Stomach (tissue), 9 donors: ENCODE data around the gene BMPR1B. TPM values are rescaled to one million over a fixed set of nuclear protein-coding genes. Genes with fewer than 3 reads are reported as not detected.

Source experiments
- DNase-seq, 2 donors: peaks; one replicate each; pipeline versions ENCODE4 v3.0.0 to v3.0.0-alpha.2; 2013 to 2019
- H3K27ac ChIP-seq, 5 donors: fragments of 200-600 bp in 4 of 5; sonication (generic) in 4 of 5; one replicate each; pipeline ENCODE4 v1.5.1; 2013 to 2019; ENCODE audit warnings: mild to moderate bottlenecking in 1 of 5, moderate library complexity in 1 of 5
- H3K27me3 ChIP-seq, 3 donors: fragments of 200-600 bp; sonication (generic); one replicate each; pipeline ENCODE4 v1.5.1; 2017 to 2019; ENCODE audit warnings: mixed run types in 1 of 3
- H3K36me3 ChIP-seq, 4 donors: fragments of 200-600 bp; sonication (generic); 1 replicate in 3 of 4; 2 replicates in 1 of 4; pipeline ENCODE4 v1.5.1; 2016 to 2019
- H3K4me1 ChIP-seq, 4 donors: fragments of 200-600 bp; sonication (generic); one replicate each; pipeline ENCODE4 v1.5.1; 2016 to 2019
- H3K4me3 ChIP-seq, 4 donors: fragments of 200-600 bp; sonication (generic) in 3 of 4; one replicate each; pipeline ENCODE4 v1.5.1; 2016 to 2019; ENCODE audit warnings: mild to moderate bottlenecking in 1 of 4
- H3K9me3 ChIP-seq, 4 donors: fragments of 200-600 bp; sonication (generic); one replicate each; pipeline ENCODE4 v1.5.1; 2016 to 2019
- CTCF ChIP-seq, 7 experiments: fragments of 450-650 bp in 4 of 7; fragments of 200-600 bp in 3 of 7; sonication (generic) in 3 of 7; IDR thresholded peaks; one replicate each; pipeline ENCODE4 v1.5.1; 2016 to 2019; ENCODE audit warnings: antibody characterized with exemption in 7 of 7, control low read depth in 2 of 7, mild to moderate bottlenecking in 1 of 7
- EP300 ChIP-seq: sonication (generic); formaldehyde crosslinking; IDR thresholded peaks from one replicate; pipeline ENCODE4 v1.6.1; 2017; ENCODE audit warnings: antibody characterized with exemption
- POLR2A ChIP-seq, 4 donors: fragments of 450-650 bp; IDR thresholded peaks; one replicate each; pipeline ENCODE4 v1.6.1; 2016; ENCODE audit warnings: antibody characterized with exemption in 4 of 4, control low read depth in 2 of 4, mild to moderate bottlenecking in 1 of 4, moderate library complexity in 1 of 4
- POLR2AphosphoS5 ChIP-seq, 3 donors: sonication (generic); formaldehyde crosslinking; IDR thresholded peaks; one replicate each; pipeline ENCODE4 v1.6.1; 2016; ENCODE audit warnings: antibody characterized with exemption in 3 of 3
- WGBS, 5 donors: extraction: QIAGEN DNeasy Blood & Tissue Kit in 3 of 5; methylation state at CpG; one replicate each; pipeline versions ENCODE4 v1.1.5 to v1.1.7; 2013 to 2018; 5-methylcytosine and 5-hydroxymethylcytosine counted together
- intact Hi-C: fragments of 100-400 bp; cut with DNase I; formaldehyde crosslinking; loops from one replicate; pipeline ENCODE4 v1.15.1; 2023; ENCODE audit warnings: low total_unique reads
- polyA plus RNA-seq, 3 donors: library from polyadenylated mRNA; stranded (reverse); fragments of 200-250 nt; gene quantifications; one replicate each; pipeline ENCODE4 v1.2.3, GENCODE V29; 2013
- total RNA-seq, 5 donors: library from RNA; depleted of rRNA; stranded (reverse); fragments of >200 nt; gene quantifications; one replicate each; pipeline versions ENCODE4 v1.1.0 to v1.2.3, GENCODE V29; 2014 to 2016
- donor health status: healthy with polysubstance abuse.
- donor health status: Bipolar disorder and iron deficiency.
- donor health status: healthy.

The BMPR1B gene
- total and polyA plus RNA-seq, 8 donors = 0.37 to 29.8 (median 1.5) TPM; not detected in 1

- intact Hi-C loops = no loop called here
- DNase-seq = no peak
- TF ChIP-seq EP300 = no peak
- Histone ChIP-seq H3K9me3 (no peaks in the 10 kb centered on the region), H3K4me3 (no peak overlapping the region), H3K4me1 (peaks cover 0 to 10% (median 2%) of the 10 kb centered on the region in 4 donors), H3K27me3 (no peaks in the 10 kb centered on the region), H3K27ac (no peak overlapping the region), H3K36me3 (no peaks in the 10 kb centered on the region)
- WGBS, 5 donors = 44 to 73% (median 59%) methylated on average over 2 of the region's 2 CpGs
Observed at GRCh38 chr4:94806376-94806775, 48.6 kb downstream of the BMPR1B start.

DNA sequence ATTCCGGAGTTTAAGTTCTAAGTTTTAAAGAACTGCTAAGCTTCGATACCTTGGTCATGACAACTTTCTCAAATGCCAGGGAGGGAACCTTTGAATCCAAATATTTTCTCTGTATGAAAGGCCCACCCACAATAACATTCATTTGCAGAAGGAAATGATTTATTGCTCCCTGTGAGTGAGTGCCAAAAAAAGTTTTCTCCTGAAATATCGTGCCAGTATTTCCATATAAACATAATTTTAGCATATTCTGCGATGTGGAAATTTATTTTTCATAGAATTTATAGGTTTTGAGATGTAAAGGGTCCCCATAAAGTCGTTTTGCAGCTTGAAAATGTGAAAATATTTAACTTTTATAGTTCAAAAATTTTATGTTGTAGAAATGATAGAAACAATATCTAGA, 53.9 kb downstream of the BMPR1B start:
- 51 to 62% (median 55%) methylated on average over 5 of the region's 5 CpGs for WGBS, 5 donors
- H3K4me3 ChIP-seq = no peak overlapping the region
- TF ChIP-seq POLR2A (IDR thresholded peaks at IDR 0.05) (no peak), POLR2AphosphoS5 (IDR thresholded peaks at IDR 0.05) (no peak), EP300 (no peak), CTCF (IDR thresholded peaks at IDR 0.05) (no peak)
- H3K36me3 ChIP-seq = no peaks in the 10 kb centered on the region
- peaks cover 0 to 5% (median 0%) of the 10 kb centered on the region in 4 donors for H3K4me1 ChIP-seq
- DNase-seq = no peak
- H3K9me3 ChIP-seq = no peaks in the 10 kb centered on the region
- H3K27ac ChIP-seq = no peak overlapping the region
- intact Hi-C loops = no loop called here
- H3K27me3 ChIP-seq = no peaks in the 10 kb centered on the region

- Histone ChIP-seq H3K27ac (no peak overlapping the region), H3K27me3 (no peaks in the 10 kb centered on the region), H3K36me3 (no peaks in the 10 kb centered on the region), H3K9me3 (no peaks in the 10 kb centered on the region), H3K4me1 (peaks cover 0 to 4% (median 0%) of the 10 kb centered on the region in 4 donors), H3K4me3 (no peak overlapping the region)
- WGBS, 5 donors = 84 to 90% (median 87%) methylated on average over 6 of the region's 6 CpGs
- no peak for DNase-seq
- intact Hi-C loops = no loop called here
- TF ChIP-seq CTCF (IDR thresholded peaks at IDR 0.05) = no peak
- TF ChIP-seq POLR2AphosphoS5 (IDR thresholded peaks at IDR 0.05) = no peak
- no peak for TF ChIP-seq POLR2A (IDR thresholded peaks at IDR 0.05)
- TF ChIP-seq EP300 = no peak
Observed at GRCh38 chr4:94813221-94813620, 55.5 kb downstream of the BMPR1B start.

- H3K9me3 ChIP-seq = no peaks in the 10 kb centered on the region
- no peak overlapping the region for H3K4me3 ChIP-seq
- H3K4me1 ChIP-seq = peaks cover 0 to 8% (median 0%) of the 10 kb centered on the region in 4 donors
- intact Hi-C loops = no loop called here
- no peaks in the 10 kb centered on the region for H3K36me3 ChIP-seq
- H3K27ac ChIP-seq = no peak overlapping the region
- no peaks in the 10 kb centered on the region for H3K27me3 ChIP-seq
- no peak for DNase-seq
- TF ChIP-seq POLR2AphosphoS5 (IDR thresholded peaks at IDR 0.05) (no peak), POLR2A (IDR thresholded peaks at IDR 0.05) (no peak), CTCF (IDR thresholded peaks at IDR 0.05) (no peak), EP300 (no peak)
Observed at GRCh38 chr4:94814237-94814636, 56.5 kb downstream of the BMPR1B start.

DNA sequence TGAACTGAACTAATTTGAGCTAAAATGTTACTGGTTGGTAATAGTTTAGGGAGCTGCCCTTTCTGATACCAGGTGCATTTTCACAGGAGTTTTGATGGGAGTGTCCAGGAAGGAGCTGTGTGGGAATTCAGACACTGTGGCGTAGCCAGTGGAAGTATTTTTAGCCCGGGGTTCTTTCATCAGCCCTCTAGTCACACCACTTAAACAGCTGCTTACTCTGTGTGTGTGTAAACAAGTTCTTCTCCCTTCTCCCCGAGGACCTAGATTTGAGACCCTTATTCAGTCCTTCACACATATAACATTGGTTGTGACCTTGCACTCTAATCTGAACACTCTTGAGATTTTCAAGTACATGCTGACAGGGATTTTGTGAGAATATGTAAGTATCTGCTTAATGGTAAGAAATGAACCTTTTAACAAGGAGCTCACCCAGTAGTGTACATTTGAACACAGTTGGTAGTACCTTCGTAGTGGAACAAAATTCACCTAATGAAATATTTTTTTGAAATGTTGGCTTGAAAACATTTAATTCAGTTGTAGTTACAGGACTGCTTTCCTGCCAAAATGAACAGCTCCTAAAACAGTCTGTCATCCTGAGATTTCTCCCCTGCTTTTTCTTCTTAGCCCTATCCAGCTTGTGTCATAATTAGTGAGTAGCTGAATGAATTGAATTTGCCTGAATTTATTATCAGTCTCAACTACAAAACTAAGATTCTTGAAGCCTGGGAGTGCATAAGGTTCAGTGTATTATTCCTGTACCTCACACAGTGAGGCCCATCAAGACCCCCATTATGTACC, 61.8 kb downstream of the BMPR1B start:
- Histone ChIP-seq H3K9me3 (no peaks in the 10 kb centered on the region), H3K4me1 (peaks cover 0 to 16% (median 0%) of the 10 kb centered on the region in 4 donors), H3K27me3 (no peaks in the 10 kb centered on the region), H3K36me3 (no peaks in the 10 kb centered on the region), H3K4me3 (no peak overlapping the region), H3K27ac (peak overlapping the region in 1 of 5 donors; percentile 22)
- WGBS, 5 donors = 46 to 59% (median 52%) methylated on average over 4 of the region's 4 CpGs
- TF ChIP-seq CTCF (IDR thresholded peaks at IDR 0.05) (no peak), POLR2A (IDR thresholded peaks at IDR 0.05) (no peak), EP300 (no peak), POLR2AphosphoS5 (IDR thresholded peaks at IDR 0.05) (no peak)
- DNase-seq = no peak
- intact Hi-C loops = no loop called here
